Fibroblast of skin of scalp (primary cell): ENCODE results near the gene GRID2.
"Not testable (repeated sequence)": the region's sequence is repeated elsewhere in the genome, so short reads cannot be mapped to it uniquely, and the experiment has no call there.

Source experiments
- DNase-seq: peaks from one replicate; pipeline ENCODE4 v3.0.0-alpha.2; 2013

The GRID2 gene

GRCh38 chr4:93334003-93334402 lies 1030.2 kb downstream of the GRID2 start:
- peak; percentile 6 for DNase-seq

- DNase-seq = no peak
Observed at GRCh38 chr4:93337196-93337595, 1033.4 kb downstream of the GRID2 start.

- no peak for DNase-seq
Observed at GRCh38 chr4:93342738-93343137, 1039.0 kb downstream of the GRID2 start.

GRCh38 chr4:93346840-93347239 lies 1043.1 kb downstream of the GRID2 start:
- DNase-seq = no peak

- DNase-seq = no peak
Observed at GRCh38 chr4:93348896-93349295, 1045.1 kb downstream of the GRID2 start.

- no peak for DNase-seq
Observed at GRCh38 chr4:93351846-93352245, 1048.1 kb downstream of the GRID2 start.

GRCh38 chr4:93355411-93355810 lies 1051.6 kb downstream of the GRID2 start:
- no peak for DNase-seq

GRCh38 chr4:93359586-93359985 lies 1055.8 kb downstream of the GRID2 start:
- DNase-seq = no peak

GRCh38 chr4:93366169-93366755 lies 1062.5 kb downstream of the GRID2 start:
- DNase-seq = not testable (repeated sequence)

GRCh38 chr4:93368968-93369367 lies 1065.2 kb downstream of the GRID2 start:
- DNase-seq = no peak

- DNase-seq = no peak
Observed at GRCh38 chr4:93370256-93370655, 1066.5 kb downstream of the GRID2 start.

- peak; percentile 28 for DNase-seq
Observed at GRCh38 chr4:93373893-93374860, 1070.4 kb downstream of the GRID2 start.

GRCh38 chr4:93384241-93384640 lies 1080.5 kb downstream of the GRID2 start:
- peak; percentile 47 for DNase-seq

GRCh38 chr4:93384887-93385286 lies 1081.1 kb downstream of the GRID2 start:
- peak; percentile 70 for DNase-seq

GRCh38 chr4:93394545-93395081 lies 1090.8 kb downstream of the GRID2 start:
- peak; percentile 68 for DNase-seq

GRCh38 chr4:93396272-93396671 lies 1092.5 kb downstream of the GRID2 start:
- peak; percentile 82 for DNase-seq

- DNase-seq = peak; percentile 75
Observed at GRCh38 chr4:93403571-93403970, 1099.8 kb downstream of the GRID2 start.

- no peak for DNase-seq
Observed at GRCh38 chr4:93407493-93408275, 1103.9 kb downstream of the GRID2 start.

- no peak for DNase-seq
Observed at GRCh38 chr4:93409035-93409434, 1105.3 kb downstream of the GRID2 start.

GRCh38 chr4:93414041-93414550 lies 1110.3 kb downstream of the GRID2 start:
- no peak for DNase-seq

GRCh38 chr4:93416344-93417128 lies 1112.8 kb downstream of the GRID2 start:
- peak; percentile 15 for DNase-seq

GRCh38 chr4:93431371-93431770 lies 1127.6 kb downstream of the GRID2 start:
- DNase-seq = no peak
